ENCODE data around the gene TASP1. TPM values are rescaled to one million over a fixed set of nuclear protein-coding genes. Genes with fewer than 3 reads are reported as not detected.

Gene TASP1
- polyA plus RNA-seq, 4 donors = 13.4 to 15.3 (median 14.3) TPM

GRCh38 chr20:13449868-13450434, 188.8 kb downstream of the TASP1 start:
- DNase-seq (ENCODE audit: low read depth in 4 of 4, low spot score in 2 of 4) = no peak

GRCh38 chr20:13447385-13448180, 191.1 kb downstream of the TASP1 start:
- DNase-seq (ENCODE audit: low read depth in 4 of 4, low spot score in 2 of 4) = no peak

GRCh38 chr20:13443690-13444089, 195.0 kb downstream of the TASP1 start:
- no peak for DNase-seq (ENCODE audit: low read depth in 4 of 4, low spot score in 2 of 4)

- no peak for DNase-seq (ENCODE audit: low read depth in 4 of 4, low spot score in 2 of 4)
Measured at GRCh38 chr20:13442986-13443385, 195.7 kb downstream of the TASP1 start.

GRCh38 chr20:13441388-13441787, 197.3 kb downstream of the TASP1 start:
- no peak for DNase-seq (ENCODE audit: low read depth in 4 of 4, low spot score in 2 of 4)

GRCh38 chr20:13436530-13436929, 202.2 kb downstream of the TASP1 start:
- DNase-seq (ENCODE audit: low read depth in 4 of 4, low spot score in 2 of 4) = no peak

GRCh38 chr20:13432126-13432525, 206.6 kb downstream of the TASP1 start:
- DNase-seq (ENCODE audit: low read depth in 4 of 4, low spot score in 2 of 4) = no peak

GRCh38 chr20:13430346-13431002, 208.3 kb downstream of the TASP1 start:
- no peak for DNase-seq (ENCODE audit: low read depth in 4 of 4, low spot score in 2 of 4)

- no peak for DNase-seq (ENCODE audit: low read depth in 4 of 4, low spot score in 2 of 4)
Measured at GRCh38 chr20:13428684-13429083, 210.0 kb downstream of the TASP1 start.

- no peak for DNase-seq (ENCODE audit: low read depth in 4 of 4, low spot score in 2 of 4)
Measured at GRCh38 chr20:13426870-13427269, 211.9 kb downstream of the TASP1 start.

- no peak for DNase-seq (ENCODE audit: low read depth in 4 of 4, low spot score in 2 of 4)
Measured at GRCh38 chr20:13425381-13426135, 213.2 kb downstream of the TASP1 start.

GRCh38 chr20:13424174-13424833, 214.4 kb downstream of the TASP1 start:
- DNase-seq (ENCODE audit: low read depth in 4 of 4, low spot score in 2 of 4) = no peak

- DNase-seq (ENCODE audit: low read depth in 4 of 4, low spot score in 2 of 4) = no peak
Measured at GRCh38 chr20:13423472-13424173, 215.1 kb downstream of the TASP1 start.

- no peak for DNase-seq (ENCODE audit: low read depth in 4 of 4, low spot score in 2 of 4)
Measured at GRCh38 chr20:13422637-13423036, 216.1 kb downstream of the TASP1 start.

GRCh38 chr20:13420625-13421024, 218.1 kb downstream of the TASP1 start:
- no peak for DNase-seq (ENCODE audit: low read depth in 4 of 4, low spot score in 2 of 4)

- no peak for DNase-seq (ENCODE audit: low read depth in 4 of 4, low spot score in 2 of 4)
Measured at GRCh38 chr20:13419477-13419876, 219.3 kb downstream of the TASP1 start.

GRCh38 chr20:13418263-13419229, 220.2 kb downstream of the TASP1 start:
- no peak for DNase-seq (ENCODE audit: low read depth in 4 of 4, low spot score in 2 of 4)

- DNase-seq (ENCODE audit: low read depth in 4 of 4, low spot score in 2 of 4) = no peak
Measured at GRCh38 chr20:13416531-13416930, 222.2 kb downstream of the TASP1 start.
